GM19467 (cell line): ENCODE measurements around the gene TWIST2.

ENCODE experiments used
- ATAC-seq: cut with Tn5 transposase; IDR thresholded peaks from one replicate; pipeline ENCODE4 v1.9.1; 2021; ENCODE audit warnings: mild to moderate bottlenecking, moderate library complexity; ENCODE audit not compliant: unreplicated experiment

TWIST2 gene

GRCh38 chr2:238855891-238856580 is 8.2 kb downstream of the TWIST2 start:
- no peak for ATAC-seq

GRCh38 chr2:238856713-238857567 is 9.1 kb downstream of the TWIST2 start:
- ATAC-seq, result no peak

- no peak for ATAC-seq
These were observed 10.1 kb downstream of the TWIST2 start for GRCh38 chr2:238857959-238858358.

GRCh38 chr2:238859636-238860347 is 11.9 kb downstream of the TWIST2 start:
- no peak for ATAC-seq

- ATAC-seq, result no peak
These were observed 13.3 kb downstream of the TWIST2 start for GRCh38 chr2:238861013-238861730.

GRCh38 chr2:238861766-238862315 is 14.0 kb downstream of the TWIST2 start:
- no peak for ATAC-seq

- no peak for ATAC-seq
These were observed 14.8 kb downstream of the TWIST2 start for GRCh38 chr2:238862701-238863100.

GRCh38 chr2:238863231-238863630 is 15.3 kb downstream of the TWIST2 start:
- no peak for ATAC-seq

- ATAC-seq, result no peak
These were observed 15.9 kb downstream of the TWIST2 start for GRCh38 chr2:238863749-238864206.

GRCh38 chr2:238864207-238865014 is 16.5 kb downstream of the TWIST2 start:
- no peak for ATAC-seq

- ATAC-seq, result no peak
These were observed 17.3 kb downstream of the TWIST2 start for GRCh38 chr2:238865015-238865719.

- no peak for ATAC-seq
These were observed 18.0 kb downstream of the TWIST2 start for GRCh38 chr2:238865744-238866355.

- no peak for ATAC-seq
These were observed 18.9 kb downstream of the TWIST2 start for GRCh38 chr2:238866656-238867277.

GRCh38 chr2:238868067-238868524 is 20.2 kb downstream of the TWIST2 start:
- no peak for ATAC-seq

GRCh38 chr2:238868616-238869292 is 20.9 kb downstream of the TWIST2 start:
- ATAC-seq, result no peak

- no peak for ATAC-seq
These were observed 21.6 kb downstream of the TWIST2 start for GRCh38 chr2:238869293-238870124.

GRCh38 chr2:238870261-238870660 is 22.4 kb downstream of the TWIST2 start:
- ATAC-seq, result no peak
